ENCODE measurements around the gene RBMS1. TPM values are rescaled to one million over a fixed set of nuclear protein-coding genes. Genes with fewer than 3 reads are reported as not detected.

RBMS1 gene
- total RNA-seq, 1 donor from 2014 or later: 35.4 TPM

- no peak overlapping the region for H3K27ac Mint-ChIP-seq
- intact Hi-C loops (cut with micrococcal nuclease): no loop called here
- DNase-seq (ENCODE audit: low spot score): no peak
- H3K27me3 Mint-ChIP-seq (ENCODE audit: insufficient read depth): peaks cover 8% of the 10 kb centered on the region
- peaks cover 15% of the 10 kb centered on the region for H3K4me1 Mint-ChIP-seq (ENCODE audit: low read depth)
- no peaks in the 10 kb centered on the region for H3K36me3 Mint-ChIP-seq (ENCODE audit: low read depth)
- H3K4me3 Mint-ChIP-seq: no peak overlapping the region
- no peaks in the 10 kb centered on the region for H3K9me3 Mint-ChIP-seq
These were observed 260.6 kb downstream of the RBMS1 start for GRCh38 chr2:160232905-160233475.

GRCh38 chr2:160229591-160229990 is 264.0 kb downstream of the RBMS1 start:
- peaks cover 23% of the 10 kb centered on the region for H3K4me1 Mint-ChIP-seq (ENCODE audit: low read depth)
- no peak for DNase-seq (ENCODE audit: low spot score)
- no peak overlapping the region for H3K27ac Mint-ChIP-seq
- intact Hi-C loops (cut with micrococcal nuclease): loop anchor here (10.0 kb wide), 2 partner anchors 765 to 935 kb away; partner anchors contain the start of gene TANK
- H3K36me3 Mint-ChIP-seq (ENCODE audit: low read depth): no peaks in the 10 kb centered on the region
- no peaks in the 10 kb centered on the region for H3K9me3 Mint-ChIP-seq
- H3K4me3 Mint-ChIP-seq: no peak overlapping the region
- H3K27me3 Mint-ChIP-seq (ENCODE audit: insufficient read depth): peaks cover 7% of the 10 kb centered on the region

GRCh38 chr2:160228141-160228917 is 265.3 kb downstream of the RBMS1 start:
- Mint-ChIP-seq H3K27me3 (ENCODE audit: insufficient read depth) (peaks cover 7% of the 10 kb centered on the region), H3K9me3 (no peaks in the 10 kb centered on the region), H3K4me1 (ENCODE audit: low read depth) (peaks cover 35% of the 10 kb centered on the region), H3K27ac (no peak overlapping the region), H3K36me3 (ENCODE audit: low read depth) (no peaks in the 10 kb centered on the region), H3K4me3 (no peak overlapping the region)
- no peak for DNase-seq (ENCODE audit: low spot score)
- intact Hi-C loops (cut with micrococcal nuclease): loop anchor here (10.0 kb wide), 2 partner anchors 766 to 936 kb away; partner anchors contain the start of gene TANK

- Mint-ChIP-seq H3K4me1 (ENCODE audit: low read depth) (peaks cover 36% of the 10 kb centered on the region), H3K4me3 (no peak overlapping the region), H3K36me3 (ENCODE audit: low read depth) (no peaks in the 10 kb centered on the region), H3K9me3 (no peaks in the 10 kb centered on the region), H3K27ac (no peak overlapping the region), H3K27me3 (ENCODE audit: insufficient read depth) (peaks cover 7% of the 10 kb centered on the region)
- intact Hi-C loops (cut with micrococcal nuclease): loop anchor here (10.0 kb wide), 2 partner anchors 767 to 937 kb away; partner anchors contain the start of gene TANK
- no peak for DNase-seq (ENCODE audit: low spot score)
These were observed 266.2 kb downstream of the RBMS1 start for GRCh38 chr2:160227293-160227915.

GRCh38 chr2:160226367-160226766 is 267.2 kb downstream of the RBMS1 start:
- no peak overlapping the region for H3K27ac Mint-ChIP-seq
- no peak for DNase-seq (ENCODE audit: low spot score)
- peaks cover 39% of the 10 kb centered on the region for H3K4me1 Mint-ChIP-seq (ENCODE audit: low read depth)
- no peaks in the 10 kb centered on the region for H3K36me3 Mint-ChIP-seq (ENCODE audit: low read depth)
- H3K27me3 Mint-ChIP-seq (ENCODE audit: insufficient read depth): peaks cover 5% of the 10 kb centered on the region
- intact Hi-C loops (cut with micrococcal nuclease): loop anchor here (10.0 kb wide), 2 partner anchors 768 to 938 kb away; partner anchors contain the start of gene TANK
- H3K4me3 Mint-ChIP-seq: no peak overlapping the region
- no peaks in the 10 kb centered on the region for H3K9me3 Mint-ChIP-seq

GRCh38 chr2:160225722-160226121 is 267.9 kb downstream of the RBMS1 start:
- Mint-ChIP-seq H3K27ac (no peak overlapping the region), H3K4me3 (no peak overlapping the region), H3K36me3 (ENCODE audit: low read depth) (no peaks in the 10 kb centered on the region), H3K27me3 (ENCODE audit: insufficient read depth) (peaks cover 5% of the 10 kb centered on the region), H3K9me3 (no peaks in the 10 kb centered on the region), H3K4me1 (ENCODE audit: low read depth) (peaks cover 45% of the 10 kb centered on the region)
- DNase-seq (ENCODE audit: low spot score): no peak
- intact Hi-C loops (cut with micrococcal nuclease): loop anchor here (2.0 to 10.0 kb wide), 3 partner anchors 185 to 939 kb away; partner anchors contain the start of gene TANK

GRCh38 chr2:160224507-160224906 is 269.1 kb downstream of the RBMS1 start:
- H3K36me3 Mint-ChIP-seq (ENCODE audit: low read depth): no peaks in the 10 kb centered on the region
- no peak for DNase-seq (ENCODE audit: low spot score)
- H3K4me3 Mint-ChIP-seq: no peak overlapping the region
- intact Hi-C loops (cut with micrococcal nuclease): loop anchor here (1.0 to 10.0 kb wide), 12 partner anchors 14 to 940 kb away; partner anchors contain the start of genes LY75 and TANK
- no peaks in the 10 kb centered on the region for H3K9me3 Mint-ChIP-seq
- peaks cover 55% of the 10 kb centered on the region for H3K4me1 Mint-ChIP-seq (ENCODE audit: low read depth)
- peaks cover 5% of the 10 kb centered on the region for H3K27me3 Mint-ChIP-seq (ENCODE audit: insufficient read depth)
- no peak overlapping the region for H3K27ac Mint-ChIP-seq

- Mint-ChIP-seq H3K27ac (peak overlapping the region; percentile 32), H3K4me3 (peak overlapping the region; percentile 39), H3K9me3 (no peaks in the 10 kb centered on the region), H3K36me3 (ENCODE audit: low read depth) (no peaks in the 10 kb centered on the region), H3K4me1 (ENCODE audit: low read depth) (peaks cover 56% of the 10 kb centered on the region), H3K27me3 (ENCODE audit: insufficient read depth) (peaks cover 5% of the 10 kb centered on the region)
- peak; percentile 23 for DNase-seq (ENCODE audit: low spot score)
- intact Hi-C loops (cut with micrococcal nuclease): loop anchor here (1.0 to 10.0 kb wide), 12 partner anchors 14 to 941 kb away; partner anchors contain the start of genes LY75 and TANK
These were observed 269.5 kb downstream of the RBMS1 start for GRCh38 chr2:160224060-160224459.

GRCh38 chr2:160223560-160223959 is 270.0 kb downstream of the RBMS1 start:
- intact Hi-C loops (cut with micrococcal nuclease): loop anchor here (5.0 to 10.0 kb wide), 7 partner anchors 264 to 941 kb away; partner anchors contain the start of genes LY75 and TANK
- no peak overlapping the region for H3K4me3 Mint-ChIP-seq
- H3K4me1 Mint-ChIP-seq (ENCODE audit: low read depth): peaks cover 56% of the 10 kb centered on the region
- no peaks in the 10 kb centered on the region for H3K36me3 Mint-ChIP-seq (ENCODE audit: low read depth)
- no peaks in the 10 kb centered on the region for H3K9me3 Mint-ChIP-seq
- H3K27me3 Mint-ChIP-seq (ENCODE audit: insufficient read depth): peaks cover 5% of the 10 kb centered on the region
- no peak for DNase-seq (ENCODE audit: low spot score)
- peak overlapping the region; percentile 32 for H3K27ac Mint-ChIP-seq

- intact Hi-C loops (cut with micrococcal nuclease): loop anchor here (5.0 to 10.0 kb wide), 7 partner anchors 265 to 942 kb away; partner anchors contain the start of genes LY75 and TANK
- H3K4me3 Mint-ChIP-seq: no peak overlapping the region
- H3K27ac Mint-ChIP-seq: peak overlapping the region; percentile 31
- no peak for DNase-seq (ENCODE audit: low spot score)
- no peaks in the 10 kb centered on the region for H3K9me3 Mint-ChIP-seq
- no peaks in the 10 kb centered on the region for H3K36me3 Mint-ChIP-seq (ENCODE audit: low read depth)
- H3K4me1 Mint-ChIP-seq (ENCODE audit: low read depth): peaks cover 56% of the 10 kb centered on the region
- H3K27me3 Mint-ChIP-seq (ENCODE audit: insufficient read depth): peaks cover 7% of the 10 kb centered on the region
These were observed 270.9 kb downstream of the RBMS1 start for GRCh38 chr2:160222546-160223283.
